Activated T-helper 17 cell treated with anti-CD3 and anti-CD28 coated beads, Interleukin-2, amount 50 U/mL, for 72 hours (primary cell): Measurements from ENCODE around the gene OR10G7. TPM values are rescaled to one million over a fixed set of nuclear protein-coding genes. Genes with fewer than 3 reads are reported as not detected.
"Not testable (repeated sequence)": the region's sequence is repeated elsewhere in the genome, so short reads cannot be mapped to it uniquely, and the experiment has no call there.

ENCODE experiments used
- ATAC-seq: fragments of 150-1000 bp; cut with Tn5 transposase; replicated peaks from 2 replicates; pipeline ENCODE4 v1.10.0; 2021; ENCODE audit warnings: mild to moderate bottlenecking, moderate library complexity
- H3K27ac Mint-ChIP-seq: one replicate; pipeline ENCODE4 v1.8.0; 2022; ENCODE audit warnings: mixed read lengths
- H3K27me3 Mint-ChIP-seq: one replicate; pipeline ENCODE4 v1.8.0; 2022; ENCODE audit warnings: mixed read lengths
- H3K36me3 Mint-ChIP-seq: one replicate; pipeline ENCODE4 v1.8.0; 2022; ENCODE audit warnings: low read depth, mild to moderate bottlenecking, mixed read lengths
- H3K4me1 Mint-ChIP-seq: one replicate; pipeline ENCODE4 v1.8.0; 2022; ENCODE audit warnings: mixed read lengths
- H3K4me3 Mint-ChIP-seq: one replicate; pipeline ENCODE4 v1.8.0; 2022; ENCODE audit warnings: mild to moderate bottlenecking, mixed read lengths
- H3K9me3 Mint-ChIP-seq: one replicate; pipeline ENCODE4 v1.8.0; 2022; ENCODE audit warnings: mixed read lengths
- total RNA-seq, 2 donors: library from RNA; stranded (reverse); gene quantifications; one replicate each; pipeline ENCODE4 v1.2.3, GENCODE V29; 2022

Gene OR10G7
- total RNA-seq, 2 donors from 2014 or later: not detected

DNA sequence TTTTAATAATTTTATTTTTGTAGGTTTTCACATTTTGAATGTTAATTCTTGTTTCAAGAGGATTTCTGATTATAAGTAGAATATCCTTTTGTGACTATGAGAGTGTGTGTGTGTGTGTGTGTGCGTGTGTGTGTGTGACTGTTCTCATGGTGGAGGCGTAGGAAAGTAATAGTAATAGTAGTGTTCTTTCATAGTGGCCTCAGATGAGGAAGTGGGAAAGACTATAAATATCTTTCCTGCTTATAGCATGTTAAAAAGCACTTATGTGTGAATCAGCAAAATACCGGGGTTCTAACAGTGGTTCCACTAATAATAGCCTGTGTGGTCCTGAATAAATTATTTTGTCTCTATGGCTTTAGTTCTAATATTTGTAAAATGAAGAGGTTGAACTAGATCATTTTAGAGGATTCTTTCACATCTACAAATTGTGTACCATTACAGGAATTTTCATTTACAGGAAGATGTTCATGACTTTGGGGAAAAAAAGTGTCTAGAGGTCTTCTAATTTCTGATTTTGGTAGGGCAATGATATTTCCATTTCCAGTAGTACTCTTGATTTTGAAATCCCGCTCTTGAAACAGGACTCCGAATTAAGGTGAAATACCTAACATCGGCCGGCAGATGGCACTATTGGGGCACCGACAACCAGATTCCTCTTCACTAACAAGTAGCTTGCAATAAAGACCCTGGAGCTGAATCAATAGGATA, 29.9 kb upstream of the OR10G7 start:
- peak; percentile 42 for ATAC-seq
- Mint-ChIP-seq H3K4me3 (no peak overlapping the region), H3K27me3 (peaks cover 35% of the 10 kb centered on the region), H3K36me3 (no peaks in the 10 kb centered on the region), H3K4me1 (no peaks in the 10 kb centered on the region), H3K27ac (no peak overlapping the region), H3K9me3 (no peaks in the 10 kb centered on the region)

DNA sequence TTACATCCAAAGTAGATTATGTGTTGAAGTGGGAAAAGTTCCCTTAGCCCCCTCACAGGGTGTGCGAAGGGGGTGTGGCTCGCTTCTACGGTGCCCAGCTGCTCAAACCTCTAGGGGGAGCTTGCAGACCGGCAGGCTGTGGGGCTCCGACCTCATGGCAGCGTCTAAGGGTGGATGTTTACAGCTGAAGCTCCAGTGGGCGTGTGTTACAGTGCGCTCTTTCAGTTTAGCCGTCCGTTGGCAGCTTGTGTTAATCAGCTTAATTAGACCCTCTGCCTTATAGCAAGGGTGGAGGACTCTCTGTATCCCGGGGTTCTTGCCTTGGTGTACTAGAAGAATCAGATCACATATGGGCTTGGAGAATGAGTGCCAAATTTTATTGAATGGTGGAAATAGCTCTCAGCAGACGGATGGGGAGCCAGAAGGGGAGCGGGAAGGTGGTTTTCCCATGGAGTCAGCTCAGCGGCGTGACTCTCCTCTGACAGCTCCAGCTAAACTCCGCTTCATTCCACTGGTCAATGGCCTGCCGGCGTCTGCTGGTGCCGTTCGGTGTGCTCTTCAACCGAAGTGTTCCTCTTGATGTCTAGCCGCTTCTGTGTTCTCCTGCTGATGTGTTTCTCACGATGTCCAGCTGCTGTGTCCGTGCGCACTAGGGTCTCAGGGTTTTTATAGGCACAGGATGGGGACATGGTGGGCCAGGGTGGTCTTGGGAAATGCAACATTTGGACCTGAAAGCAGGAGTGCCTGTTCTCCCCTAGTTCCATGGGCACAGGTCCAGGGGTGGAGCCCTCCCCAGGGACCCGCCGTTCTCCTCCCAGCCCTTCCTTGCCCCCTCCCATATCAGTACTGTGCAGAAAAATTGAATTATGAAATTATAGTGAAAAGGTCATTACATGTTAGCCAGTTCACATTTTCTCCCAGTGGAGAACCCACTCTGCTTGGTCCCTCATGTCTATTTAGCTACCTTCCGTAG, 28.6 kb upstream of the OR10G7 start:
- no peaks in the 10 kb centered on the region for H3K36me3 Mint-ChIP-seq
- no peaks in the 10 kb centered on the region for H3K4me1 Mint-ChIP-seq
- H3K27me3 Mint-ChIP-seq: peaks cover 33% of the 10 kb centered on the region
- no peak overlapping the region for H3K4me3 Mint-ChIP-seq
- H3K27ac Mint-ChIP-seq: no peak overlapping the region
- ATAC-seq: peak; percentile 70
- no peaks in the 10 kb centered on the region for H3K9me3 Mint-ChIP-seq

DNA sequence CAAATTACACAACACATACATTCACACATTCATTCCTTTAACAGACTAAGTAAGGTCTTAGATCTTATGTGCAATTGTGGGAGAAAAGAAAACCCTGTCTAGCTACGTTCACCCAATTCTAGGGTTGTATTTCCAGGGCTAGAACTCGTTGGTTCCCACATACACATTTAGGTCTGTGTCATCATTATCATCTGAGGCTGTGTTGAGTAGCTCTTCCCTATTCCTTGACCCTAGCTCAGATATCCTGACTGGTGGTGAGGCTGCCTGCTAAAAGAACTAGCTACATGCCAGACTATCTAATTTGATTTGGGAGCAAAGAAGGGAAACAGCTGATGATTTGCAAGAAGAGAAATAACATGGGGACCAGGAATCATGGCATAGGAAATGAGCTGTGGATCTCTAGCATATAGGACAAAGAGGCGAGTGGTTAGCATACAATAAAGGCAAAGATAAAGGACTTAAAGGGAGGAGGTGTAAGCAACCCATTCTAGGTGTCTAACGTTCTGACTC, 27.5 kb upstream of the OR10G7 start:
- Mint-ChIP-seq H3K9me3 (no peaks in the 10 kb centered on the region), H3K27me3 (peaks cover 38% of the 10 kb centered on the region), H3K36me3 (no peaks in the 10 kb centered on the region), H3K27ac (no peak overlapping the region), H3K4me3 (no peak overlapping the region), H3K4me1 (no peaks in the 10 kb centered on the region)
- no peak for ATAC-seq

- no peak for ATAC-seq
- Mint-ChIP-seq H3K27ac (no peak overlapping the region), H3K9me3 (no peaks in the 10 kb centered on the region), H3K4me3 (no peak overlapping the region), H3K4me1 (no peaks in the 10 kb centered on the region), H3K36me3 (no peaks in the 10 kb centered on the region), H3K27me3 (peaks cover 4% of the 10 kb centered on the region)
Measured at GRCh38 chr11:124052966-124053365, 11.8 kb upstream of the OR10G7 start.

DNA sequence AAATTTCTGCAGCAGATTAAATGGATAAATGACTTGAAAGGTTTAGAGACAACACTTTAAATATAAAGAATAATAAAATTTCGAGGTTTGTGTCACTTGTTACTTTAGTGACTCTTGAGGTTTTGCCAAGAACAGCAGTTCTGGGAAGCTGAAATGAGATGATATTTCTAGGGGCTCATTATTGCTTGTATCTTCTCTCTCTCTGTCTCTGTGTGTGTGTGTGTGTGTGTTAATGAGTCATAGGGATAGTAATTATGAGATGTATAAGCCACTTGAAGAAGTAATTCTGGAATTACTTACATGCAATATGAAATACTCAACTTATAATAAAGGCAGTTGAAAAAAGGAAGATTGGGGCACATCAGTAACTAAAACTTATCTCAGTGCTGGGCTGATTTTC, 9.6 kb upstream of the OR10G7 start:
- H3K4me1 Mint-ChIP-seq: no peaks in the 10 kb centered on the region
- ATAC-seq: peak; percentile 43
- H3K27me3 Mint-ChIP-seq: peaks cover 10% of the 10 kb centered on the region
- no peak overlapping the region for H3K27ac Mint-ChIP-seq
- H3K9me3 Mint-ChIP-seq: no peaks in the 10 kb centered on the region
- H3K36me3 Mint-ChIP-seq: no peaks in the 10 kb centered on the region
- no peak overlapping the region for H3K4me3 Mint-ChIP-seq

- H3K9me3 Mint-ChIP-seq: no peaks in the 10 kb centered on the region
- no peak overlapping the region for H3K27ac Mint-ChIP-seq
- no peak for ATAC-seq
- H3K27me3 Mint-ChIP-seq: peaks cover 9% of the 10 kb centered on the region
- H3K4me1 Mint-ChIP-seq: no peaks in the 10 kb centered on the region
- H3K4me3 Mint-ChIP-seq: no peak overlapping the region
- H3K36me3 Mint-ChIP-seq: no peaks in the 10 kb centered on the region
Measured at GRCh38 chr11:124043420-124043819, 2.3 kb upstream of the OR10G7 start.

DNA sequence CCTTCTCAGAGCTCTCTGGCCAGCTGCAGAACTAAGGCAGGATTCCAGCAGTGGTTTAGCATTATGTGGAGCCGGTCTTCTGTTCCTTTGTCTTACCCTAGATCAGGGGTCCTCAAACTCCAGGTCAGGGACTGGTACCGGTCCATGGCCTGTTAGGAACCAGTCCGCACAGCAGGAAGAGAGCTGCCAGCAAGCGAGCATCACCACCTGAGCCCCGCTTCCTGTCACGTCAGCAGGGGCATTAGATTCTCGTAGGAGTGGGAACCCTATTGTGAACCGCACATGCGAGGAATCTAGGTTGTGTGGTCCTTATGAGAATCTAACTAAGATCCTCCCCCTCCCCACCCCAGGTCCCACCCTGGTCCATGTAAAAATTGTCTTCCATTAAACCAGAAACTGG, 1.6 kb downstream of the OR10G7 start:
- H3K4me3 Mint-ChIP-seq: no peak overlapping the region
- H3K27me3 Mint-ChIP-seq: peaks cover 11% of the 10 kb centered on the region
- no peak for ATAC-seq
- no peaks in the 10 kb centered on the region for H3K36me3 Mint-ChIP-seq
- no peaks in the 10 kb centered on the region for H3K9me3 Mint-ChIP-seq
- no peak overlapping the region for H3K27ac Mint-ChIP-seq
- no peaks in the 10 kb centered on the region for H3K4me1 Mint-ChIP-seq

DNA sequence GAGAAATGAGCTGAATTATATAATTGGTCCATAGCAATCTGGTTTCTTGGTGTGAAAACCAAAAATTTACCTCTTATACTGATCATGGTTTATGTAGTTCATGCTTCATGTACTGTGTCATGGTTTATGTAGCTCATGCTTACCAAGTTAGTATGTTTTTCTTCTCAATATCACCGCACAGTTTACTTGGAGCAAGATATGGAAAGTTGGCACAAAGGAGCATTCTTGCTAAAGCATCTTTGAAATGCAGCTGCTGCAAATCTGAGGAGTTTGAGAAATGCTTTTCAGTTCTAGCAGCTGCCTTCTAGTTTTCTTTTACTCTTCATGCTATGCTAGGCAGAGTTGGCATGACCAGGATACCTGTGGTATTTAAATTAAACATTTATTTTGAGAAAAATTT, 4.5 kb downstream of the OR10G7 start:
- Mint-ChIP-seq H3K36me3 (no peaks in the 10 kb centered on the region), H3K9me3 (no peaks in the 10 kb centered on the region), H3K4me3 (no peak overlapping the region), H3K27me3 (peaks cover 11% of the 10 kb centered on the region), H3K4me1 (no peaks in the 10 kb centered on the region), H3K27ac (no peak overlapping the region)
- no peak for ATAC-seq

- Mint-ChIP-seq H3K27ac (no peak within 1 kb of the TSS), H3K4me3 (no peak within 1 kb of the TSS), H3K27me3 (peaks cover 4% of the 10 kb centered on the region), H3K36me3 (no peaks in the 10 kb centered on the region), H3K4me1 (no peaks in the 10 kb centered on the region), H3K9me3 (no peaks in the 10 kb centered on the region)
- ATAC-seq: no peak
Measured at GRCh38 chr11:124026498-124026897, 14.6 kb downstream of the OR10G7 start, which contains the start of gene OR10G8. Gene OR10G8, plus strand, starts transcription at chr11:124026798. Its CDS starts 2,825 bp downstream, at chr11:124029623.

DNA sequence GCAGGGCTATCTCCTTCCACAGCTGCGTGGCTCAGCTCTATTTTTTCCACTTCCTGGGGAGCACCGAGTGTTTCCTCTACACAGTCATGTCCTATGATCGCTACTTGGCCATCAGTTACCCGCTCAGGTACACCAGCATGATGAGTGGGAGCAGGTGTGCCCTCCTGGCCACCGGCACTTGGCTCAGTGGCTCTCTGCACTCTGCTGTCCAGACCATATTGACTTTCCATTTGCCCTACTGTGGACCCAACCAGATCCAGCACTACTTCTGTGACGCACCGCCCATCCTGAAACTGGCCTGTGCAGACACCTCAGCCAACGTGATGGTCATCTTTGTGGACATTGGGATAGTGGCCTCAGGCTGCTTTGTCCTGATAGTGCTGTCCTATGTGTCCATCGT, 25.3 kb downstream of the OR10G7 start:
- H3K27me3 Mint-ChIP-seq, H3K4me1 Mint-ChIP-seq, H3K36me3 Mint-ChIP-seq, ATAC-seq, H3K9me3 Mint-ChIP-seq, H3K27ac Mint-ChIP-seq, H3K4me3 Mint-ChIP-seq: not testable (repeated sequence)

GRCh38 chr11:124012697-124013096, 28.4 kb downstream of the OR10G7 start, which contains the start of gene OR10G4:
Gene OR10G4, plus strand, starts transcription at chr11:124012997. Its CDS starts 2,578 bp downstream, at chr11:124015575.
- Mint-ChIP-seq H3K9me3 (no peaks in the 10 kb centered on the region), H3K36me3 (no peaks in the 10 kb centered on the region), H3K27me3 (no peaks in the 10 kb centered on the region), H3K4me1 (no peaks in the 10 kb centered on the region), H3K27ac (no peak within 1 kb of the TSS), H3K4me3 (no peak within 1 kb of the TSS)
- no peak for ATAC-seq

- Mint-ChIP-seq H3K27ac (no peak within 1 kb of the TSS), H3K4me1 (no peaks in the 10 kb centered on the region), H3K4me3 (no peak within 1 kb of the TSS), H3K27me3 (no peaks in the 10 kb centered on the region), H3K36me3 (no peaks in the 10 kb centered on the region), H3K9me3 (no peaks in the 10 kb centered on the region)
- no peak for ATAC-seq
Measured at GRCh38 chr11:123995119-123995518, 46.0 kb downstream of the OR10G7 start, which contains the start of gene OR10G6. Gene OR10G6, minus strand, starts transcription at chr11:123995161. Its CDS starts 0 bp downstream, at chr11:123995161.
